ENCODE measurements around the gene TMTC3. TPM values are rescaled to one million over a fixed set of nuclear protein-coding genes. Genes with fewer than 3 reads are reported as not detected.

The TMTC3 gene
- total RNA-seq, 1 donor from 2014 or later: 23.6 TPM

- H3K4me3 Mint-ChIP-seq: no peak overlapping the region
- H3K9me3 Mint-ChIP-seq: peaks cover 3% of the 10 kb centered on the region
- H3K4me1 Mint-ChIP-seq: no peaks in the 10 kb centered on the region
- peaks cover 36% of the 10 kb centered on the region for H3K36me3 Mint-ChIP-seq (ENCODE audit: low read depth)
- no peaks in the 10 kb centered on the region for H3K27me3 Mint-ChIP-seq (ENCODE audit: low read depth)
- H3K27ac Mint-ChIP-seq (ENCODE audit: unreplicated experiment): no peak overlapping the region
- TF ChIP-seq CTCF (conservative IDR thresholded peaks at IDR 0.05): no peak
- no peak for DNase-seq (ENCODE audit: low read depth, low spot score)
Measured at GRCh38 chr12:88182416-88182815, 40.3 kb downstream of the TMTC3 start.

- H3K36me3 Mint-ChIP-seq (ENCODE audit: low read depth): peaks cover 35% of the 10 kb centered on the region
Measured at GRCh38 chr12:88184196-88184595, 42.1 kb downstream of the TMTC3 start.

GRCh38 chr12:88185279-88185678, 43.2 kb downstream of the TMTC3 start:
- Mint-ChIP-seq H3K9me3 (peaks cover 3% of the 10 kb centered on the region), H3K36me3 (ENCODE audit: low read depth) (peaks cover 28% of the 10 kb centered on the region), H3K27me3 (ENCODE audit: low read depth) (no peaks in the 10 kb centered on the region), H3K4me3 (no peak overlapping the region), H3K4me1 (no peaks in the 10 kb centered on the region), H3K27ac (ENCODE audit: unreplicated experiment) (no peak overlapping the region)
- no peak for DNase-seq (ENCODE audit: low read depth, low spot score)
- TF ChIP-seq CTCF (conservative IDR thresholded peaks at IDR 0.05): no peak

More at GRCh38 chr12:88184196-88184595, 42.1 kb downstream of the TMTC3 start:
- H3K27ac Mint-ChIP-seq (ENCODE audit: unreplicated experiment): no peak overlapping the region
- peaks cover 3% of the 10 kb centered on the region for H3K9me3 Mint-ChIP-seq
- no peaks in the 10 kb centered on the region for H3K27me3 Mint-ChIP-seq (ENCODE audit: low read depth)
- no peaks in the 10 kb centered on the region for H3K4me1 Mint-ChIP-seq
- no peak for TF ChIP-seq CTCF (conservative IDR thresholded peaks at IDR 0.05)
- H3K4me3 Mint-ChIP-seq: no peak overlapping the region
- DNase-seq (ENCODE audit: low read depth, low spot score): no peak

GRCh38 chr12:88185988-88186387, 43.9 kb downstream of the TMTC3 start:
- no peaks in the 10 kb centered on the region for H3K4me1 Mint-ChIP-seq
- no peak for TF ChIP-seq CTCF (conservative IDR thresholded peaks at IDR 0.05)
- no peak overlapping the region for H3K27ac Mint-ChIP-seq (ENCODE audit: unreplicated experiment)
- H3K27me3 Mint-ChIP-seq (ENCODE audit: low read depth): no peaks in the 10 kb centered on the region
- H3K4me3 Mint-ChIP-seq: no peak overlapping the region
- H3K9me3 Mint-ChIP-seq: peaks cover 3% of the 10 kb centered on the region
- DNase-seq (ENCODE audit: low read depth, low spot score): no peak
- peaks cover 23% of the 10 kb centered on the region for H3K36me3 Mint-ChIP-seq (ENCODE audit: low read depth)

GRCh38 chr12:88187571-88187970, 45.5 kb downstream of the TMTC3 start:
- Mint-ChIP-seq H3K36me3 (ENCODE audit: low read depth) (peaks cover 14% of the 10 kb centered on the region), H3K27ac (ENCODE audit: unreplicated experiment) (no peak overlapping the region), H3K27me3 (ENCODE audit: low read depth) (no peaks in the 10 kb centered on the region), H3K4me1 (no peaks in the 10 kb centered on the region), H3K9me3 (peaks cover 3% of the 10 kb centered on the region), H3K4me3 (no peak overlapping the region)
- DNase-seq (ENCODE audit: low read depth, low spot score): no peak
- TF ChIP-seq CTCF (conservative IDR thresholded peaks at IDR 0.05): no peak

GRCh38 chr12:88188180-88188579, 46.1 kb downstream of the TMTC3 start:
- no peak overlapping the region for H3K27ac Mint-ChIP-seq (ENCODE audit: unreplicated experiment)
- no peak for DNase-seq (ENCODE audit: low read depth, low spot score)
- H3K27me3 Mint-ChIP-seq (ENCODE audit: low read depth): no peaks in the 10 kb centered on the region
- peaks cover 13% of the 10 kb centered on the region for H3K36me3 Mint-ChIP-seq (ENCODE audit: low read depth)
- H3K9me3 Mint-ChIP-seq: peaks cover 3% of the 10 kb centered on the region
- TF ChIP-seq CTCF (conservative IDR thresholded peaks at IDR 0.05): no peak
- H3K4me3 Mint-ChIP-seq: no peak overlapping the region
- no peaks in the 10 kb centered on the region for H3K4me1 Mint-ChIP-seq
